Stimulated activated CD4-positive, alpha-beta T cell treated with anti-CD3 and anti-CD28 coated beads, TNF-alpha, amount 100 ng/mL, for 4 hours (primary cell): Measurements from ENCODE around the gene FUT1.
"Not testable (repeated sequence)": the region's sequence is repeated elsewhere in the genome, so short reads cannot be mapped to it uniquely, and the experiment has no call there.

Experiments
- DNase-seq, 3 experiments: peaks; one replicate each; pipeline ENCODE4 v3.0.0-alpha.2; 2020; ENCODE audit warnings: low read depth in 3 of 3

Gene FUT1

GRCh38 chr19:48718106-48718505, 34.3 kb downstream of the FUT1 start:
- DNase-seq, result not testable (repeated sequence)

DNA sequence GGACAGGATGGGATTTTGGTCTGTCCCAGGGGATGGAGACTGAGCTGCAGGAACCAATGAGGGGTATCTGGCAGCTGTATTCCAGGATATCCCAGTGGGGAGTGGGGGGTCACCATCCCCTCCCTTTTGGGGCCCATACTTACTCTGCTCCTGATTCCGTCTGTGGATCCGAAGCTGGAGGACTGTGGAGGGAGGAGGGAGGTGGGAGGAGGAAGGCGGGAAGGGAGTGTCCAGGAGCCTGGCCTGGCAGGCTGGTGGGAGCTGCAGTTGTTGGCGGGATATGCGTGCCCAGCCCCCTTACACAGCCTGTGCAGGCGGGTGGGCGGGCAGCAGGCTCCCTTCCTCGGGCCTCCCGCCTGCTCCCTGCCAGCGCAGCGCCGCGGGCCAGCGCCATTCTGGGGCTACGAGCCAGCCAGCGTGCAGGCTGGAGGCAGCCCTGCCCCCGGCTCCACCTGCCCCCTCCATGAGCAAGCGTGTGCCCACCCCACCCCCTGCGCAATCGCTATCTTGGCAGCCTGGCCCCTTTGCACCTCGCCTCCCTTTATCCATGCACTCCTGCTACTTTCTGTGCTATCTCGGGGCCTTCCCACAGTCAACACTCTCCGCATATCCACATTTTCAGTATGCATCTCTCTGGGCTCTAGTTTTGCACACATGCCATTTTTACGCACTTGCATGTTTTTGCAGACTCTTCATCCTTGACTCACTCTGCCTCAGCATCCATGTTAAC, 35.7 kb downstream of the FUT1 start:
- no peak for DNase-seq

DNA sequence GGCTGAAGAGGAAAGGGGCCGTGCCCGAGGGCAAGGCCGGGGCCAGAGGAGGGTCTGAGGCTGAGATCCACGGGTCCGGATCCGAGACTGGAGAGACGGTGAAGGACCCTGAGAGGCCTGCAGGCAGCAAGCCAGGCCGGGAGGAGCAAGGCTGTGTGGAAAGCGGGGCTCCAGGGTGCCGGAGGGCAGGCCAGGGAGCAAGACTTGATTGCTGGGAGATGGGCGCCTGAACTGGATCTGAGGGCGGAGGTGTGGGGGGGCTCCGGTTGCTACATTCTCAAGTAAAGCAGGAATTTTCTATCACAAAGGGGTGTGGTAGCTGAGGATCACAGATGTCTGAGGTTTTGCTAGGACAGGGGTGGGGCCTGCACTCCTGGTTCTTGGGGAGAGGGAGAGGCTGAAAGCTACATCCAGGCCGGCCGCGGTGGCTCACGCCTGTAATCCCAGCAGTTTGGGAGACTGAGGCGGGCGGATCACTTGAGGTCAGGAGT, 36.7 kb downstream of the FUT1 start:
- no peak for DNase-seq

- no peak for DNase-seq
These were observed 37.4 kb downstream of the FUT1 start for GRCh38 chr19:48714759-48715675.

DNA sequence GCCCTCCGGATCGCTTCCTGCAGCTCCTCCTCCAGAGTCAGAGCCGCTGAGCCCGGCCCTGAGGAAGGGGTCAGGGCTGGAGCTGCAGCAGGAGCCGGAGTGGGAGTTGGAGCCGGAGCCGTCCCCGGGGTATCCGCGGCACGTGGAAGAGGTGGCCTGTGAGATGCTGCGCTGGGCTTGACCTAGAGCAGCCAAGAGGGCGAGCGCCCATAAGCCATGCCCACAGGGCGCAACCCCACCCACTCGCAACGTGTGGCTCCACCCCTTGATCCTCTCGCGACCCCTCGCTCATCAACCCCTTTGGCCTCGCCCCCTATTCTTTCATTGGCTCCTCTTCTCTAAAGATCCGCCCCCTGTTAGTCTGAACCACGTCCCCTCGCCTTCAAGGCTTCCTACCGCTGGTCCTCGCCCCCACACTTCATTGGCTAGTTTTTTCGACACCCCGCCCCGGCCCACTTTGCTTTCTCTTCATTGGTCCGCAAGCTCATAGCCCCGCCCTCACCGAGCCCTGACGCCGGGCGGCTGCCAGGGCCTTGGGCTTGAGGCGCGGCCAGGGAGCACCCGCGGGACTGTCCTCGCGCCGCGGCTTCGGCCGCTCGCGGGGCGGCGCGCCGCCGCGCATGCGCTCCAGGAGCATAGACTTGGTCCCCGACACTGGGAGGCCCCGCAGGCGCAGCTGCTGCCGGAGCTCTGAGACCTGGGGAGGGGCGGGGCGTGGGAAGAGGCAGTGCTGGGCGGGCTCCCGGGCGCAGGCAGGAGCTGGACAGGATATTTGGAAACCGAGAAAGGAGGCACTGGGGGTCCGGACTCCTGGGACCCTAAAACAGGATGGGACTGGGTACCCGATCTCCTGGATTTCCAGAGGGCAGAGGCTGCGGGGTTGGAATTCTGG, 38.3 kb downstream of the FUT1 start:
- peak; percentile 89 to 97 (median 95) for DNase-seq

DNA sequence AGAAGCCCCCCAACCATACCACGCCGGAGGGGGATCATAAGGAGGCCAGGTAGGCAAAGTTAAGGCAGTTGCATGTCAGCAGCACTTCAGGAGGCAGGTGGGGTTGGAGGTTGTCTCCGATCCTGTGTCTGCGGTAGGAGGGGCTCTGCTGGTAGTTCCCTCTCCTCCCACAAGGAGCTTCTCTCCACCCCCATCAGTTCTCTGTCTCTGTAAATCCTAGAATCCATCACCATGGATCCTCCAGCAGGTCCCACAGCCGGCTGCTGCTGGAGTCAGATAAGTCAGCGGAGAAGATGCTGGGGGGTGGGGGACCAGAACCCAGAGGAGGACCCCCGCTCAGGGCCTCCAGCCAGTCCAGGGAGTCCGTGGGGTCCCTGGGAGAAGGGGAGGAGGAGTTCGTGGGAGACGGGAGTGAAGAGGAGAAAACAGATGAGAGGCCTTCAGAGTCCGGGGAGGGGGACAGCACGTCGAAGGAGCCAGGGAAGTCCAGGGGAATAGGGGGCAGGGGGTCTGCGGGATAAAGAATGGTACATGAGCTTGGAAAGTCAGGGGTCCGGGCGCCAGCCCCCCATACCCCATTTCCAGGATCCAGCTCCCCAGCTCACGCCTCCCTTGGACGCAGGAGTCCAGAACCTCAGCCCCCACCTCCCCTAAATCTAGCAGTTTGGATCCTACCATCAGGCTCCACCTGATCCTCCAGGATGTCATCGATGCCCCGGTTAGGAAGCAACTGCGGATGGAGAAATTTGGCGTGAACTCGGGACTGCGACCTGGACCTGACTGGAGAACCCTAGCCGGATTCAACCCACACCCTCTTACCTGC, 39.2 kb downstream of the FUT1 start:
- no peak for DNase-seq

DNA sequence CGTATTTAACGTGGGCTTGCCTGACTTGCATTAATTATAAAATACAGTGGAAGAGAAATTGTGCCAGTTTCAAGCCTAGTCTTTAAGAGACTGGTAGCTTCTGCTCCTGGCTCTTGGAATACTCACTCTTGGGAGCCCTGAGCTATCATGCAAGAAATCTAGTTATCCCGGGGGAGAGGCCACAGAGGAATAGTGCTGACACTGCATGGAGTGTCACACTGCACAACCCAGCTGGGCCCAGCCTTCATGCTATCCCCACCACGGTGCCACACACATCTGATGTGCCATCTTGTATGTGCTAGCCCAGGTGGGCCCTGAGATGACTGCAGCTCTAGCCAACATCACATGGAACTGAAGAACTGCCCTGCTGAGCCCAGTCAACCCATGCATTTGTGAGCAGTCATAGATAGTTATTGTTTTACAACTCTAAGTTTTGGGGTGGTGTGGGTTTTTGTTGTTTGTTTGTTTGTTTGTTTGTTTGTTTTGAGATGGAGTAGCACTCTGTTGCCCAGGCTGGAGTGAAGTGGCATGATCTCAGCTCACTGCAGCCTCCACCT, 41.3 kb downstream of the FUT1 start:
- DNase-seq, result no peak

- DNase-seq, result no peak
These were observed 44.0 kb downstream of the FUT1 start for GRCh38 chr19:48708471-48708870.

DNA sequence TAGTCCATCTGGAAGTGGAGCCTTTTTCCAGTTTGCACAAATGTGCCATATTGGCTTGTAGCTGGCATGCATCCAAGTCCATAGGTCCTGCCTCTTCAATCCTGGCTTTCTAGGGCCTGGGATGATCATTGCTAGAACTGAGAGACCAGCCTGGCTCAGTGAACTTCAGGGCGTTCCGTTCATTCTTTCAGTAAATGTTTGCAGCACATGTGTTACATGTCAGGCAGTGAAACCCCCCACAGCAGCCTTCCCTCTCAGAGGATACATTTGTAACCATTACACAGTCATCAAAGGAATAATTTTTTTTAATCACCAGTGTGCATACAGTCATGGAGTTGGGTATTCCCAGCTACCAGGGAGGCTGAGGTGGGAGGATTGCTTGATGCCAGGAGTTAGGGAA, 47.0 kb downstream of the FUT1 start:
- no peak for DNase-seq

GRCh38 chr19:48703316-48703715, 49.1 kb downstream of the FUT1 start:
- no peak for DNase-seq

DNA sequence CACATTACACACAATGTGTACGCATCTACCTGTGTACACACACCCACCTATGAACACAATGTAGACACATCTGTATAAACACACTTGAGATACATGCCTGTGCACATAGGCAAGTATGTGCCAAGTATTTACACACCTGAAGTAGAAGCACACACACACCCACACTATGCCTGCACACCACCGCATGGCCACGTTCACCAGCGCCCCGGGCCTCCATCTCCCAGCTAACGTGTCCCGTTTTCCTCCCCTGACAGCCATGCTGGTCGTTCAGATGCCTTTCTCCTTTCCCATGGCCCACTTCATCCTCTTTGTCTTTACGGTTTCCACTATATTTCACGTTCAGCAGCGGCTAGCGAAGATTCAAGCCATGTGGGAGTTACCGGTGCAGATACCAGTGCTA, 49.7 kb downstream of the FUT1 start:
- no peak for DNase-seq

- no peak for DNase-seq
These were observed 54.4 kb downstream of the FUT1 start for GRCh38 chr19:48698046-48698445.
